GM18951 (cell line): ENCODE data around the gene ATP11A.
"Not testable (repeated sequence)": the region's sequence is repeated elsewhere in the genome, so short reads cannot be mapped to it uniquely, and the experiment has no call there.

Experiments used
- POLR2A ChIP-seq: IDR thresholded peaks from 4 replicates; pipeline ENCODE4 v1.6.1; 2011; ENCODE audit warnings: mild to moderate bottlenecking; ENCODE audit not compliant: insufficient read length, insufficient read depth; ENCODE audit errors: extremely low read depth
- in situ Hi-C: fragments of 300-500 bp; cut with MboI; formaldehyde crosslinking; loops from one replicate; pipeline ENCODE4 v1.12.0; 2022; ENCODE audit warnings: low sequenced_read_pairs, mixed read lengths, inconsistent platforms; ENCODE audit not compliant: unreplicated experiment

Gene ATP11A

GRCh38 chr13:112883241-112883945 lies 193.6 kb downstream of the ATP11A start:
- no peak for TF ChIP-seq POLR2A
- in situ Hi-C loops: no loop called here

- in situ Hi-C loops: not testable (repeated sequence)
Observed at GRCh38 chr13:112884700-112885099, 194.9 kb downstream of the ATP11A start.

GRCh38 chr13:112885242-112885781 lies 195.5 kb downstream of the ATP11A start:
- in situ Hi-C loops: no loop called here
- TF ChIP-seq POLR2A: no peak

GRCh38 chr13:112885782-112886268 lies 196.0 kb downstream of the ATP11A start:
- TF ChIP-seq POLR2A: no peak
- in situ Hi-C loops: no loop called here

GRCh38 chr13:112887151-112887550 lies 197.3 kb downstream of the ATP11A start:
- in situ Hi-C loops: no loop called here
- TF ChIP-seq POLR2A: no peak

GRCh38 chr13:112887557-112887991 lies 197.7 kb downstream of the ATP11A start:
- no peak for TF ChIP-seq POLR2A

GRCh38 chr13:112888238-112889111 lies 198.6 kb downstream of the ATP11A start:
- in situ Hi-C loops: no loop called here

More at GRCh38 chr13:112887557-112887991, 197.7 kb downstream of the ATP11A start:
- in situ Hi-C loops: no loop called here

GRCh38 chr13:112889351-112890290 lies 199.8 kb downstream of the ATP11A start:
- in situ Hi-C loops: no loop called here
- no peak for TF ChIP-seq POLR2A

More at GRCh38 chr13:112888238-112889111, 198.6 kb downstream of the ATP11A start:
- TF ChIP-seq POLR2A: no peak

- in situ Hi-C loops: no loop called here
- no peak for TF ChIP-seq POLR2A
Observed at GRCh38 chr13:112890316-112891145, 200.7 kb downstream of the ATP11A start.

- in situ Hi-C loops: no loop called here
- TF ChIP-seq POLR2A: no peak
Observed at GRCh38 chr13:112891477-112892401, 201.9 kb downstream of the ATP11A start.
